K562 (cell line): ENCODE measurements around the gene QKI. TPM values are rescaled to one million over a fixed set of nuclear protein-coding genes. Genes with fewer than 3 reads are reported as not detected.
A peak's percentile ranks its signal among the peaks of the same experiment; 100 is the strongest.

Source experiments
- ATAC-seq: fragments of 200-7000 bp; cut with Tn5 transposase; 3 replicates; pipeline ENCODE4 v1.9.1; 2020; ENCODE audit warnings: moderate library complexity
- BruUV-seq: library from RNA; stranded (reverse); fragments of 400-500 nt; replicated peaks from 2 replicates; lab custom pipeline; 2021; lab: Mats Ljungman, UMichigan
- CTCF ChIA-PET: fragments of 300-600 bp; formaldehyde crosslinking; extraction: SDS; loops from one replicate; lab custom pipeline; 2021; ENCODE audit warnings: low intra/inter-chr PET ratio; lab: Yijun Ruan, JAX
- POLR2A ChIA-PET: fragments of 300-600, 350-650 bp; sonication (Branson Sonifier 250); formaldehyde crosslinking; extraction: SDS; loops from one replicate; lab custom pipeline; 2021; ENCODE audit warnings: antibody characterized with exemption, inconsistent platforms; lab: Yijun Ruan, JAX
- DNase-seq, 4 experiments: peaks; one replicate each; pipeline versions ENCODE4 v3.0.0 to v3.0.0-alpha.2; 2011 to 2018; ENCODE audit warnings: low spot score in 3 of 4, mixed read lengths in 3 of 4; ENCODE audit errors: extremely low read depth in 1 of 4
- FAIRE-seq: peaks from 2 replicates; lab custom pipeline; 2011; peaks lifted over from hg19 to GRCh38; lab: Jason Lieb, UNC
- H2AFZ ChIP-seq: 2 replicates; pipeline ENCODE4 v1.6.0; 2011; ENCODE audit warnings: low read depth, low read length, control low read depth, inconsistent platforms
- H3K27ac ChIP-seq: fragments of 200-600 bp; 3 replicates; pipeline ENCODE4 v1.8.0; 2011; ENCODE audit warnings: low read depth, mild to moderate bottlenecking, control low read depth, inconsistent platforms, low read length, moderate library complexity, mixed read lengths; ENCODE audit errors: extremely low read depth
- H3K27me3 ChIP-seq, 2 experiments: fragments of 300-600 bp in 1 of 2; 2 replicates in 1 of 2; 3 replicates in 1 of 2; pipeline versions ENCODE4 v1.6.0 to v1.8.0; 2011; ENCODE audit warnings: inconsistent platforms in 2 of 2, low read length in 2 of 2, mild to moderate bottlenecking in 1 of 2, mixed read lengths in 1 of 2, moderate library complexity in 1 of 2; ENCODE audit not compliant: control insufficient read depth in 2 of 2, insufficient read depth in 2 of 2
- H3K36me3 ChIP-seq: fragments of 300-600 bp; 3 replicates; pipeline ENCODE4 v1.8.0; 2011; ENCODE audit warnings: mild to moderate bottlenecking, low read length, inconsistent platforms; ENCODE audit not compliant: control insufficient read depth, insufficient read depth
- H3K4me1 ChIP-seq, 2 experiments: fragments of 200-600 bp in 1 of 2; replicated peaks in 1 of 2; 2 replicates in 1 of 2; 3 replicates in 1 of 2; pipeline versions ENCODE4 v1.5.1 to v1.8.0; 2011; ENCODE audit warnings: inconsistent platforms in 2 of 2, low read length in 2 of 2, mild to moderate bottlenecking in 1 of 2, mixed read lengths in 1 of 2, moderate library complexity in 1 of 2; ENCODE audit not compliant: control insufficient read depth in 2 of 2, insufficient read depth in 2 of 2
- H3K4me2 ChIP-seq: 2 replicates; pipeline ENCODE4 v1.6.1; 2011; ENCODE audit warnings: low read length, control low read depth, inconsistent platforms, mixed read lengths; ENCODE audit not compliant: insufficient read depth
- H3K4me3 ChIP-seq: fragments of 200-600 bp; sonication (generic), shearing (Covaris generic); 2 replicates; pipeline ENCODE4 v1.5.1; 2016; ENCODE audit warnings: control low read depth, inconsistent platforms
- H3K79me2 ChIP-seq: fragments of 200-600 bp; 3 replicates; pipeline ENCODE4 v1.8.0; 2011; ENCODE audit warnings: low read length, inconsistent platforms; ENCODE audit not compliant: control insufficient read depth, insufficient read depth
- H3K9ac ChIP-seq, 2 experiments: 2 replicates each; pipeline versions ENCODE4 v1.6.0 to v1.6.1; 2011; ENCODE audit warnings: low read depth in 2 of 2, low read length in 2 of 2, control low read depth in 1 of 2, inconsistent platforms in 1 of 2, mild to moderate bottlenecking in 1 of 2, mixed read lengths in 1 of 2; ENCODE audit not compliant: insufficient read depth in 1 of 2
- H3K9me1 ChIP-seq: one replicate; pipeline ENCODE4 v1.6.0; 2011; ENCODE audit warnings: inconsistent platforms, mild to moderate bottlenecking, low read length, moderate library complexity; ENCODE audit not compliant: control insufficient read depth, insufficient read depth
- H3K9me3 ChIP-seq: replicated peaks from 2 replicates; pipeline ENCODE4 v1.5.1; 2011; ENCODE audit warnings: low read depth, low read length, inconsistent platforms; ENCODE audit not compliant: control insufficient read depth, insufficient read depth
- H4K20me1 ChIP-seq: replicated peaks from 2 replicates; pipeline ENCODE4 v1.6.1; 2011; ENCODE audit warnings: low read length, inconsistent platforms, mixed read lengths; ENCODE audit not compliant: control insufficient read depth, insufficient read depth
- C11orf30 ChIP-seq: fragments of 450-650 bp; IDR thresholded peaks from 2 replicates; pipeline ENCODE4 v1.6.1; 2016; ENCODE audit warnings: low read depth, mild to moderate bottlenecking
- DMBX1 ChIP-seq: fragments of 250-450 bp; sonication (Bioruptor Pico); IDR thresholded peaks from 2 replicates; pipeline ENCODE4 v1.8.0; 2022; ENCODE audit warnings: inconsistent platforms, mild to moderate bottlenecking, moderate library complexity, borderline replicate concordance
- HEY1 ChIP-seq: fragments of 250-450 bp; sonication (Bioruptor Pico); IDR thresholded peaks from 2 replicates; pipeline ENCODE4 v1.5.0; 2020; ENCODE audit warnings: mild to moderate bottlenecking, moderate library complexity, borderline replicate concordance
- KLF1 ChIP-seq: fragments of 450-650 bp; IDR thresholded peaks from 2 replicates; pipeline ENCODE4 v1.6.1; 2016; ENCODE audit warnings: missing genetic modification characterization, missing compliant biosample characterization
- ZNF217 ChIP-seq: sonication (generic); formaldehyde crosslinking; IDR thresholded peaks from 2 replicates; pipeline ENCODE4 v1.8.0; 2022; ENCODE audit warnings: mild to moderate bottlenecking, missing genetic modification reagents
- ZNF316 ChIP-seq: fragments of 450-650 bp; IDR thresholded peaks from 2 replicates; pipeline ENCODE4 v1.6.1; 2016
- ZNF431 ChIP-seq: sonication (generic); formaldehyde crosslinking; IDR thresholded peaks from 2 replicates; pipeline ENCODE4 v1.8.0; 2022; ENCODE audit warnings: mild to moderate bottlenecking, missing genetic modification reagents
- WGBS: fragments of 100-300 bp; shearing (Covaris generic); methylation state at CpG from one replicate; pipeline ENCODE4 v1.1.6; 2016; ENCODE audit warnings: low coverage, mixed read lengths; ENCODE audit not compliant: insufficient coverage; ENCODE audit errors: missing lambda C conversion rate; 5-methylcytosine and 5-hydroxymethylcytosine counted together
- in situ Hi-C: fragments of 300-500 bp; cut with MboI; formaldehyde crosslinking; loops from 4 replicates; pipeline ENCODE4 v1.15.0; 2018; ENCODE audit warnings: inconsistent platforms, mixed read lengths
- intact Hi-C: fragments of 100-400 bp; cut with micrococcal nuclease; formaldehyde crosslinking; loops from 2 replicates; pipeline ENCODE4 v1.14.2; 2022
- polyA plus RNA-seq, 8 experiments: library from polyadenylated mRNA; depleted of rRNA in 4 of 8; stranded (reverse) in 5 of 8; unstranded in 3 of 8; fragments of >200 nt; fragmentation: Nextera tagmentation in 2 of 8; fragmentation: Illumina TruSeq in 1 of 8; extraction: Ambion mirVana in 2 of 8; extraction: Trizol in 1 of 8; gene quantifications; 2 replicates each; pipeline versions ENCODE4 v1.2.1 to v1.2.3, GENCODE V29; 2011 to 2014; ENCODE audit warnings: inconsistent platforms in 1 of 8, missing spikeins in 1 of 8
- total RNA-seq, 7 experiments: library from RNA; depleted of rRNA in 6 of 7; stranded (reverse); fragments of >200 nt in 6 of 7; fragmentation: Illumina TruSeq in 2 of 7; extraction: Trizol in 2 of 7; gene quantifications; 2 replicates each; pipeline versions ENCODE4 v1.2.1 to v1.2.3, GENCODE V29; 2011 to 2021; ENCODE audit warnings: low replicate concordance in 1 of 7

QKI gene
- total and polyA plus RNA-seq, 9 of the 15 experiments (the other 6 are each of a cell fraction or from before 2014, with no cell fraction given): 20.4 to 215 (median 123) TPM

GRCh38 chr6:163402616-163403015, 11.9 kb upstream of the QKI start:
- TF ChIP-seq HEY1 (CRISPR knock-in tag): no peak
- TF ChIP-seq ZNF217: no peak
- no peak for TF ChIP-seq DMBX1 (CRISPR knock-in tag)
- TF ChIP-seq, all 486 proteins: peak for 0
- H3K79me2 ChIP-seq: no peaks in the 10 kb centered on the region
- ATAC-seq (no peak), DNase-seq (no peak), FAIRE-seq (no peak)
- H3K4me2 ChIP-seq: no peak overlapping the region
- peaks cover 0 to 16% of the 10 kb centered on the region in 2 experiments; a peak in 3 of 5 replicates for H3K27me3 ChIP-seq
- no peak overlapping the region for H3K27ac ChIP-seq
- H3K4me1 ChIP-seq: no peaks in the 10 kb centered on the region; a peak in 1 of 5 replicates
- ChIA-PET POLR2A (interaction anchor here (1.5 to 2.4 kb wide), 2 partner anchors 10 to 11 kb away, joined by 6 read pairs; no protein-coding TSS in a partner anchor), CTCF (no interaction called here)
- 60% methylated on average over 7 of the region's 7 CpGs for WGBS
- intact Hi-C loops (loop anchor here (5.0 kb wide), 1 partner anchor 220 kb away; no protein-coding TSS in a partner anchor), in situ Hi-C loops (no loop called here)
- no peak overlapping the region for H3K4me3 ChIP-seq
- no peak overlapping the region for H3K9ac ChIP-seq
- no peak overlapping the region for H2AFZ ChIP-seq
- no peaks in the 10 kb centered on the region for H3K9me1 ChIP-seq
- no peaks in the 10 kb centered on the region for H3K36me3 ChIP-seq
- no TSS peak for BruUV-seq
- no peaks in the 10 kb centered on the region for H3K9me3 ChIP-seq
- H4K20me1 ChIP-seq: no peaks in the 10 kb centered on the region

DNA sequence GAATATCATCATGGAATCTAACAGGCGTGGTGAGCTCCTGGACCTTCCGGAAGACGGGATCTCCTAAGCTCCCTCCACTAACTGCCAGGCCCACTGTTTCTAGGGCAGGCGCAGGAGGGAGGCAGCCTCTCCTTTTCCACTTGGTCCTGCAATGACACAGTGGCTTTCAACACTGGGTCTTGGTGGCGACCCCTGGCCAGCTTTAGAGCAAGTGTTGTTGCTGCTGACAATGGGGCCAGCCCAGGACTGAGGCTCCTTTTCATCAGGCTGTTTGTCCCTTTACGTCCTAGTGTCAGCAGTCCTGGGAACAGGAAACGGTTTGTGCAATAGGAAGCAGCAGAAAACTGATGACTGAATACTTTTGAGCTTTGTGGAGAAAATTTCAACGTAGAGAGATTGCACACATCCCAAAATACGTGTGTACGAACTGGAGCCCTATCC, 9.7 kb upstream of the QKI start:
- H3K27me3 ChIP-seq: peaks cover 0 to 4% of the 10 kb centered on the region in 2 experiments; a peak in 2 of 5 replicates
- H3K4me1 ChIP-seq: no peaks in the 10 kb centered on the region
- WGBS: 50% methylated on average over 10 of the region's 10 CpGs
- no peaks in the 10 kb centered on the region for H3K36me3 ChIP-seq
- H3K79me2 ChIP-seq: no peaks in the 10 kb centered on the region
- no peak overlapping the region for H2AFZ ChIP-seq
- H3K4me3 ChIP-seq: no peak overlapping the region
- ChIA-PET CTCF (interaction anchor here (0.6 kb wide), 1 partner anchor 9 kb away, joined by 4 read pairs; no protein-coding TSS in a partner anchor), POLR2A (interaction anchor here (1.0 kb wide), 1 partner anchor 64 kb away, joined by 3 read pairs; no protein-coding TSS in a partner anchor)
- no peaks in the 10 kb centered on the region for H4K20me1 ChIP-seq
- no peak for FAIRE-seq
- no peak overlapping the region for H3K9ac ChIP-seq
- no peak overlapping the region for H3K4me2 ChIP-seq
- BruUV-seq: no TSS peak
- DNase-seq: no peak
- intact Hi-C loops (loop anchor here (5.0 kb wide), 1 partner anchor 223 kb away; no protein-coding TSS in a partner anchor), in situ Hi-C loops (no loop called here)
- TF ChIP-seq ZNF316 (peak; percentile 38; the same call in 1 of the 2 replicates), ZNF431 (CRISPR knock-in tag) (no peak), C11orf30 (0 out of 2 replicates have a peak, but pooled peaks have one; percentile 19), KLF1 (tag) (no peak)
- peak; percentile 32 for ATAC-seq
- no peak overlapping the region for H3K27ac ChIP-seq
- no peaks in the 10 kb centered on the region for H3K9me3 ChIP-seq
- H3K9me1 ChIP-seq: no peaks in the 10 kb centered on the region
